Islet precursor cell (in vitro differentiated cells): ENCODE data around the gene HSPH1.

Experiments used
- DNase-seq: peaks from one replicate; pipeline ENCODE4 v3.0.0-alpha.2; 2018

The HSPH1 gene

DNA sequence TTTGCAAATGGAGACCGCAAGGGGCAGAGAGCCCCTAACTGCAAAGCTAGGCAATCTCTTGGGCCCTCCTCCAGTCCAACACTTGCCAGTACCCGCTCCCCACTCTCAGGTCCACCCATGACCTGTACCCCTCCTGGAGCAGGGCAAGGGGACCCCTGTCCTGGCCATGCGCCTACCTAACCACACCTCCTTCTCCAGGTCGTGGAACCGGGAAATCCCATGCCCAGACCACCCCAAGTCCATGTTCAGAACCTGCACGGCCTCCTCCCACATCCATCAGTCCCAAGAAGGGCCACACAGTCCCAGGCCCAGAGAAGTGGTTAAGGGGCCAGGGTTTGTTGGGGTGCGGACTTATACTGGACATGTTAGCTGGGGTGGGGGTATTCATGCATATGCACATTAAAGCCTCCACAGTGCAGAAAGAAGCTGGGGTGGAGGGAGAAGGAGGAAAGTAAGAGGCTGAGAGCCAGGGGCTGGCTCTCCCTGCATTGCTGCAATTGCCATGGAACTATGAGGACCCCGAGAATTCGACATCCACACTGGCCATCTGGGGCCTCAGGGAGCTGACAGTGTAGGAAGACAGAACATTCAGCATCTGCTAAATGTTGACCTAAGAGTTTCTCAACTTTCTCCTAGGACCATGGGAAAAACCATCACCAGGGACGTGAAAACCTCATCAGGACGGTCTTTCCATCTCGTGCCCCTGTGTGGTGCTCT, 39.0 kb downstream of the HSPH1 start:
- DNase-seq = peak; percentile 31

DNA sequence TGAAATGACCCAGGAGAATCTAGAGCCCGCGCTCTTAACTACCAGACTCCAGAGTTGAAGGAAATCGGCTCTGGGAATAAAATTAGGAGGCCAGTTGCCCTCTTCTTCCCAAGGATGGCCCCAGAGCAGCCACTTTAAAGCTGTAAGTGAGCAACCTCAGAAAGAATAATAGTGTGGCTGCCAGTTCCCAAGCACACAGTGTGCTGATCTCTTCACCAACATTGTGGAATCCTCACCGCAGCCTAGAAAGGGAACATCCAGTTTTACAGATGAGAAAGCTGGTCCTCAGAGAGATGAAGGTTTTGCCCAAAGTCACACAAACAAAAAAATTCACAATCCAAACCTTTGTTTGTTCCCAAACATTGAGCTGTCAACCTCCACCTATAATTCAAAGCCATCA, 39.6 kb downstream of the HSPH1 start:
- DNase-seq = no peak

DNA sequence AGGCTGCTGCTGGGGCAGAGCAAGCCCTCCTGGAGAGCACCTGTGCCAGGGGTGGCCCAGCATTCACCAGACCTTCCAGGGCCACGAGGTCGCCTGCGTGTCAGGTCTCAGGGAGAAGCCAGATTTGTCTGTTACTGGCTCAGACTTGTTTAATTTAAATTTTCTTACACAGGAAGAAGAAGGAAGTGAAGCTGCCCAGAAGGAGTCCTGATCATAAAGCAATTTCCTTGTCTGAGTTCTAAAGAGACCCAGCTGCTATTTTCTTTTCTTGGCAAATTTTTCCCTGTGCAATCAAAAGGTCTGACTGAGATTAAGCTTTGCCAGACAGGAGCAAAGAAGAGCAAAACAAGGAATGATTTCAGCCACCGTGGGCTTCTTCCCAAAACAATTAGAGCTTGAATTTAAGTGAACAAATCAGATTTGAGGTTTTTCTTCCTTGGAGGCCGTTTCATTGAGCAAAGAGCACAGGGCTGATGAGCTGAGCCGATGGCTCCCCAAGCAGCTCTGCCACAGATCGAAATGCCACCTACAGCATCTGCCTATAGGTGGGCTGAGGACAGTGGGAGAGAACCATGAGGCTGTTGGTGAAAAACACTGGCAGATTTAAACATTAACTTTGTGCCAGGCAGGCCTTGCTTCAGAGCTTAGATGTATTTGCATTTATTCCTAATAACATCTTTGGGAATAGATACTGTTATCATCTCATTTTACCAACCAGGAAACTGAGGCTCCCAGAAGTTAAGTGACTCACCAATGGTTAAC, 40.1 kb downstream of the HSPH1 start:
- DNase-seq = no peak

DNA sequence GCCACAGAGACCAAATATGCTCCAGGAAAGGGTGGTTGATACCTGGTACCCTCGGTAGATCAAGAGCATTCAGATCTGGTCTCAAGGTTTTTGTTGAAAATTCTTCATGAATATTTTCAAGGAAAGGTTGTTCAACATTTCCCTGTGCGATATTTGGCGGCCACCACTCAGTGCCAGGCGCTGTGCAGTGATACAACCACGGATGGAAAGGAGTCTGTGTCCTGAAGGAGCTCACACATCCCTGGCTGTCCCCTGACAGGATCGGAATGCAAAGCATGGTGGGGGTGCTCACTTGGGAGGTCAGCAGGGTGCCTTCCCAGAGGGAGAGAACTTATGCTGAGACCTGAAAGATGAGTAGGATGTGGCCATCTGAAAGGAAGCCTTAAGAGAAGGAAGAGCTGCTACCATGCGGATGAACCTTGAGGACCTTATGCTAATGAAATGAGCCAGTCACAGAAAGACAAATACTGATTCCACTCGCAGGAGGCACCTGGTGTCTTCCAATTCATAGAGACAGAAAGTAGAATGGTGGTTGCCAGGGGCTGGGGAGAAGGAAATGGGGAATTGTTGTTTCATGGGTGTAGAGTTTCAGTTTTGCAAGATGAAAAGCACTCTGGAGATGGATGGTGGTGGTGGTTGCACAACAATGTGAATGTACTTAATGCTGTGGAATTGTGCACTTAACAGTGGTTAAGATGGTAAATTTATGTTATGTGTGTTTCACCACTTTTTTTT, 41.6 kb downstream of the HSPH1 start:
- DNase-seq = peak; percentile 44

DNA sequence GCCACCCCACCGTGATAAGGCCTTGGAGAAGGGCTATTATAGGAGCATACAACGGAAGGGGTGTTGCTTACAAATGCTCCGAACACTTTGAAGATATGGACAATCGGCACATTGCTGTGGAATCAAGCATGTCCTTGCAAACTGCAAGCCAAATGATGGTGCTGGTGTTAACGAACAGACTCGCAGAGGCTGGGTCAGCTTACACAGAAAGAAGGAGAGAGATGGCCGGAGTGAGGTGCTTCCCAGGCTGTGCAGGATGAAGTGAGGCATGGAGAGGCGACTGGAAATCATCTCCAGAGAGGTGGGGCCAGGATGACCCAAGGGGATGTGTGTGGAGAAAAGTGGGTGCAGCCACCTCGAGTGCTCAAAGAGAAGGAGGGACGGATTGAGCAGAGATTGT, 42.2 kb downstream of the HSPH1 start:
- no peak for DNase-seq

DNA sequence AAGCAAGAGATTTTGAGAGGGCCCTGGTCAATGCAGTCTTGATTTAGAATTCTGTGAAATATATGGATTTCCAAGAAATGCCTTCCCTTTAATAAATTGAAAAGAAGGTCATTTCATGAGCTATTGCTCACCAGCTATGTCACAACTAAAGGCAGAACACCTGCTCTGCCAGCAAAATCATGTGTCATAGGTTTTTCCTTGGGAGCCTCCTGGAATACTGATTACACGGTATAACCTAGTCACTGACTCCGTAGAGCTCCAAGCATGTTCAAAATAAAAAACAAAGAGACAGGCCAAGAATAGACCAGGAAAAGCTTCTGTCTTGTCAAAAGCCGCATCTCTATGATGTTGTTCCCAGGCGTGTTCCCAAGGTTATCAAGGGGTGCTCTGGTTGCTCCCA, 45.5 kb downstream of the HSPH1 start:
- DNase-seq = no peak

DNA sequence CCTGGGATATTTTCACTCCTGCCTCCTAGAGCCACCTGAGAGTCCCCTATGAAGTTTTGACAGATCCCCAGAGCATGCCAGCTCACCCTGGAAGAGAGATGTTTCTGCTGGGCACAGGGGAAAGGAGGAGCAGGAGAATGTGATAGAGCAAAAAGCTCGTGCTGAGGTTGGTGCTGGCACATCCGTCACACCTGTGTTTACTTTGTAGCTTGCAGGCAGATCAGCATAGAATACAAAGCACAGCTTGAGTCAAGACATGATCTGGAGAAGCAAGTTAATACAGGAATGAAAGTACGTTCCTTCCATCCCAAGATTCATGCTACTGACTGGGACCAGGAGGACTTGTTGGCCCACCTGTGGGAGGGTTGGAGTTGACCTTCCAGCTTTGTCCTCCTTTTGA, 46.1 kb downstream of the HSPH1 start:
- peak; percentile 42 for DNase-seq

DNA sequence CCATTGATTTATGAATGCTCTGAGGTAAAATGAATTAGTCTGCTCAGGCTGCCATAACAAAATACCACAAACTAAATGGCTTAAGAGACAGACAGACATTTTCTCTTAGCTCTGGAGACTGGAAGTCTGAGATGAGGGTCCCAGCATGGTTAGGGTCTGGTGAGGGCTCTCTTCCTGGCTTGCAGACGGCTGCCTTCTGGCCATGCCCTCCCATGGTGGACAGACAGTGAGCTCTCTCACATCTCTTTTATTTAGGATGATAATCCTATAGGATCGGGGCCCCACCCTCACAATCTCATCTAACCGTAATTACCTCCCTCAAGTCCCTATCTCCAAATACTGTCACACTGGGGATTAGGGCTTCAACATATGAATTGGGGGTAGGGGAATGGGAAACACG, 47.1 kb downstream of the HSPH1 start:
- no peak for DNase-seq

DNA sequence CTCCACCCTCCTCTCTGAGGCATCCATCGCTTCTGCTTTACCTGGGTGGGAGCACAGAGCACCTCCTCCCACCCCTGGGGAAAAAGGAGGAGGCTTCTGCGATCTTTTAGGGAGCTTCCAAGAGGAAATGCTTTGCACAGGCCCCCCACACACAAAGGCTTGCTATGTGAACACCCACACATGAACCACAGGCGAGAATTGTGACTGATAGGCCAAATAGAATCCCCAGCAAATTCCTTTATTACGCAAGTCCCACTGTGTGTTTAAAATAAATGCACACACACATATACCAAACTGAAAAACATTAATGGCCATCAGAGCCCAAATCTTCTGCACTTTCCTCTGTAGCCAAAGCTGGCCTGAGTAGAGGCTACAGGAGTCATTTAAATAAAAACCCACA, 50.6 kb downstream of the HSPH1 start:
- peak; percentile 19 for DNase-seq

DNA sequence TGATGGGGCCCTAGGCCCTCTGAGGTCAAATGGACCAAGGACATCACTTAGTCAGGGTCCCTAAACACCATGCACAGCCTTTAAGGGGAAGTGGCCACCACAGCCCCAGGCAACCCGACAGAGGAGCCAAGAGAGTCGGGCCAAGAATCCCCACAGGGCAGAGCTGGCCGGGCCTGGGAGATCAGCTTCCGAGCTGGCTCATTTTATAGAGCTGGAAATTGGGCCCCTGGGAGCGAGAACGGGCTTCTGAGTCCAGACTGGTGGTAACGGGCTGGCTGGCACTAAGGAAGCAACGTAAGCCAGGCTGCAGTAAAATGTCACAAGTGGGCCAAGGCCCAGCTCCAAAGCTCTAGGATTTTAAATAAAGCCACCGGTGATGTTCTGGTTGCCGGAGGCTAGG, 51.1 kb downstream of the HSPH1 start:
- peak; percentile 17 for DNase-seq

DNA sequence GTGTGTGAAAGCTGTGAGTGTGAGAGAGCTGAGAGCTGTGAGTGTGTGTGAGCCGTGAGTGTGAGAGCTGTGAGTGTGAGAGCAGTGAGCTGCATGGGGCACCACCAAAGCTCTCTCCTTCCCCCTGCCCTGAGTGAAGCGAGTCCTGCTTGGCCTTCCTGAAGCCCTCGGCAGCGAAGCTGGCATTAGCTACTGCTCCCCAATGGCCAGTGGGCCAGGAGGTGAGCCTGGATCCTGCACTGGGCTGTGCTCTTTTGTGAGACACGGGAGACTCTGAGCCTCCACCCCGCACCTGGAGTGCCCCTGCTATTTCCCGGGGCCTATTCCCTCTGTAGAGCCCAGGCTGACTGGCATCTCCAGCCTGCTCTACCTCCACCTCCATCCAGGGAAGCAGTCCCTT, 51.5 kb downstream of the HSPH1 start:
- no peak for DNase-seq

DNA sequence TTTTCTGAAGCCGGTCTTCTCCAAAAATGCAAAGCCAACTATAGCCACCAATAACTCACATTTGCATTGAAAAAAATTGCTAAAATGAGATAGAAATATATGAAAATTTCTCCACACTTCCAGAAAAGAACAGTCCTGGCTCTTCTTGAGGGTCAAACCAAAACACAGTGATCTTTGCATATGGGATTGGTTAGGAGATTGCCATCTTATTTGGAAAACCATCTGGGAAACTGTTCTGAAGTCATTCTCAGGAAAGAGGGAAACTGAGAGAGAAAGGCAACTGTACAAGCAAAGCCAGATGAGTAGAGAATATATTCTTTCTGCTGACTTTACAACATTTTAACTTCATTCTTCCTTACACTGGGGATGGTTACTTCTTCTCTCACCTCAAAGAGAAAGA, 54.6 kb downstream of the HSPH1 start:
- DNase-seq = no peak

DNA sequence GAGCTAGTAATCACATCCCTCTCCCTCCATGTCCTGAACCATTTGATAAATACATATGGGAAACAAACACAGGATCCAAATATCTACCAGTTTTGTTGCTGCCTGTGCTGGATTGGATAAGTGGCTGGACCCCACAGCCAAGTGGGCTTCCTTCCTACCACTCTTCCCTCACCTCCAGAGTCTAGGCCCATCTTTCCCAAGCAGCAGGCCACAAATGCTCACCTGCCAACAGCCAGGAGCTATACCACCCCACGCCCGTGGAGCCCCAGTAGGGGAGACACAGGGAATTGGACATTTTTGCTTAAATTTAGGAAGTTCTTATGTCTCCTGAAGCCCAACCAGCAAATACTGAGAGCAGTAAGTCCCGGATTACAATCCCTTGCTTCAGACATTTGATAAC, 55.8 kb downstream of the HSPH1 start:
- DNase-seq = peak; percentile 23

DNA sequence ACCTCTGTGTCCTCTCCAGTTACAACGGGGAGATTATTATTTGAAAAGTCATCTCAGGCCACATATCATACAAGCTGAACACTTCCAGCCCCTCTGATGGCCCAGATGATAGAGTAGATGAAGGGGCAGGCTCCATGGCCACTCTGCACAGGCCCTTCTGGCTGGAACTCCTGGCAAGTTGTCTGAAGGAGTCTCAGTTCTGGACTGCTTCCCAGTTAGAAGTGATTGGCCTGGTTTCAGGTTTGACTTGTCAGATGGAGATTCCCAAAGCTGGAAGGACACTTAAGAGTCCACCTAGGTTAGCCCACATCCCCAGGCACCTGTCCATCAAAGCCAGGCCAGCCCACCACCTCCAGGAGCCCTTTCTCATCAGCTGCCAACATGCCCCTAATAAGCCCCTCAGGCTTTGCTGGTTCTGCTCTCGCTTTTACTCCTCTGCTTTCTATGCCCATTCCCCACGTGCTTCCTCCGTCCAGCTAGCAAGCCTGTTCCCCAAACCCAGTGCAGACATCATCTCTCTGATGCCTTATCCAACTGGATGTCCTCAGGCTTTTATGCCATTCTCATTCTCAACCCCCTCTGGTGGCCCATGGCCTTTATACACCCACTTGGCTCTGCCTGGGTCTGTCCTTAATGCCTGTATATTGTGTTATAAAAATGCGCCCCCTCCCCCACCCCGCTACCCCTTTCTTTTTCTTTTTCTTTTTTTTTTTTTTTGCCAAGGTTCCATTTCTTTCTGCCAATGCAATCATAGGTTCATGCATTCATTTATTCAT, 56.5 kb downstream of the HSPH1 start:
- peak; percentile 47 for DNase-seq

DNA sequence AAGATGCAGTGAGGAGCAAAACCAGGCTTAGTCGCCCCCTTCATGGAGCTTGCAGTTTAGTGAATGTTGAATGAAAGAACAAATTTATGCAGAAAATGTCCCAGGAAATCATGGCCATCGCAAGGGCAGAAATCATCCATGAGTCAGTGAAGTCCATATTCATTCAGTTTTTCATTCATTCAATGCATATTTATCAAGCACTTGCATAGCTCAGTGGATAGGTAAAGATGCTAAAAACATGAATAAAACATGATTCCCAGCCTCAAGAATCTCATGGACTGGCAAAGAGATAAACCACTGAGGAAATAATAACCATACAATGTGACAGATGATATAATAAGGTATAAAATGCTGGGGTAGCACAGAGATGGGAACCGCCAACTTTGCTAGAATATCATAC, 58.8 kb downstream of the HSPH1 start:
- DNase-seq = peak; percentile 11

DNA sequence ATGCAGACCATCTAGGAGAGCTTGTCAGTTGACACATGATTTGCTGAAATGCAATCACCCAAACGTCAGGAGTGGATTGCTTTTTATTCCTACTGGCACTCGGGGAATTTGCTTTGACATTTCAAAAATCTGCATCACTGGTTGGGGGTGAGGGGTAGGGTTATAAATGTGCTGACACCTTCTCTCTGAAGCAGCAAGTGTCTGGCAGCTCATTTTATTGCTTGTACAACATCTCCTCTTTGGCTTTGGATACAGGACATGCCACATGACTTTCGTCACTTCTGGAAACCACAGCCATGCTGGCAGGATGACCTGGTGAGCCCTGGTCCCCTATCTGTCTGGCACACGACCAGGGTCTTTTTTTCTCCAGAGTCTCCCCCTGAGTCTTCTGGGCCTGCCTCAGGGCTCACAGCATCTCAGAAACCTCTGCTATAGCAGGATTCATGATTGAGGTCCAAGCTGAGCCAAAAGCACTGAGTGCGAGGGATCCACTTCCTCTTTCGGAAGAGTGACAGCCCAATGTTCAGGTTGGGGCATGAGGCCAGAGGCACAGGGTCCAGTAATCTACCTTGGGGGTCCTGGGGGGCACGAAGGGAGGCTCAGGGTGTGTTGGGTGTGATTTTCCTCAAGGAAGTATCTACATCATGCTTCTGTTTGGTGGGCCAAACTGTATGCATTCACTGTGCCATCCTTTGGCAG, 60.1 kb downstream of the HSPH1 start:
- peak; percentile 55 for DNase-seq

DNA sequence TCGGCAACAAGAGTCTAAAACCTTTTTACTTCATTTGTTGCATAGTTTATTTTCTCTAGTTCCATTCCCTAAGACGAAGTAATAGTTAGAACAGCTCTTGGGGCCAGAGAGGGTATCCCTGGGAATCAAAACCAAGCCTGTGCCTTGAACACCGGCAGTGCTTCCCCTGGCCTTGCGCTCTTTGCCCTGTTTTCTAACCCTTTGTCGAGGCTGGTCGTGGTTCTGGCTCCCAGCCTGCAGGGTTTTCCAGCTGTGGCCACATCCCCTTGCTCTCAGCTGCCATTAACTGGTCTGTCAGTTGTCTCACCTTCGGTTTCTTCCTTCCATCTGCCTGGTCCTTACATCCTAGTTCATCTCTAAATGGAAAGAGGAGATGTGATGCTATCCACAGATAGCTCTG, 61.0 kb downstream of the HSPH1 start:
- peak; percentile 52 for DNase-seq

DNA sequence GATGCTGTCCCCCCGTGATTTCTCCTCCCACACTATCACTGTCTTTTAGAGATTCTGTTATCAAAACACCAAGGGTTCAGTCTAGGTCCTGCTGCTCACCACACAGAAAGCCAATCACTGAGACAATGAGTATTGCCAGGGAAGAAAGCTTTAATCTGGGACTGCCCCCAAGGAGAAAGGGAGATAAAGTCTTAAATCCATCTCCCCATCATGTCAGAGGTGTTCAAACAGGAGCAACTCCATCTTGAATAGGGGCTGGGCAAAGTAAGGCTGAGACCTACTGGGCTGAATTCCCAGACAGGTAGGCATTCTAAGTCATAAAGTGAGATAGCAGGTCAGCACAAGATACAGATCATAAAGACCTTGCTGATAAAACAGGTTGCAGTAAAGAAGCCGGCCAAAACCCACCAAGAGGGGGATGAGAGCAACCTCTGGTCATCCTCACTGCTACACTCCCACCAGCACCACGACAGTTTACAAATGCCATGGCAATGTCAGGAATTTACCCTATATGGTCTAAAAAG, 63.7 kb downstream of the HSPH1 start:
- peak; percentile 37 for DNase-seq

DNA sequence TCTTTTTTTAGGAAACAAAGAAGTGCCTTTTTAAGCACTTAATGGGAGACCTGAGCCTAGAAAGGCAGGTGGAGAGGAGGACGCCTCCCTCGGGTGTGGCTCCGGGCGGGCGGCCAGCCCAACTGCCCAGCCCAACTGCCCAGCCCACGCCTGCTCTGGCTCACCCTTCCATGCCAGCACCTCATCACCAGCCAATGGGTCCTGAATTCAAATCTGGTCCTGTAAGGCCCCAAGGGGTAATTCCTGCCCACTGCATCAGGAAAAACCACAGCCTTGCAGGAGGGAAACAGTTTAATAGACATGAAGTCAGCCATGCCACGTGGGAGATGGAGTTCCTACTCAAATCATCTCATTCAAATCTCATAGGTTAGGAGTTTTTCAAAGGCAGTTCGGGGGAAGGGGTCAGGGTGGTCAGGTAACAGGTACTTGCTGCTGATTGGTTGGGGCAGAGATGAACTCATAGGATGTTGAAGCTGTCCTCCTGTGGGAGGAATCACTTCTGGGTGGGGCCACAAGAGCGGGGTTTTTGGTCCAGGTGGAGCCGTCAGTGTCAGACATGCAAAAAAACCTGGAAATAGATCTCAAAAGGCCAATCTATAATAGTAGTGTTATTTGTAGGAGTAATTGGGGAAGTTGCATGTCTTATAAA, 64.9 kb downstream of the HSPH1 start:
- DNase-seq = peak; percentile 46

DNA sequence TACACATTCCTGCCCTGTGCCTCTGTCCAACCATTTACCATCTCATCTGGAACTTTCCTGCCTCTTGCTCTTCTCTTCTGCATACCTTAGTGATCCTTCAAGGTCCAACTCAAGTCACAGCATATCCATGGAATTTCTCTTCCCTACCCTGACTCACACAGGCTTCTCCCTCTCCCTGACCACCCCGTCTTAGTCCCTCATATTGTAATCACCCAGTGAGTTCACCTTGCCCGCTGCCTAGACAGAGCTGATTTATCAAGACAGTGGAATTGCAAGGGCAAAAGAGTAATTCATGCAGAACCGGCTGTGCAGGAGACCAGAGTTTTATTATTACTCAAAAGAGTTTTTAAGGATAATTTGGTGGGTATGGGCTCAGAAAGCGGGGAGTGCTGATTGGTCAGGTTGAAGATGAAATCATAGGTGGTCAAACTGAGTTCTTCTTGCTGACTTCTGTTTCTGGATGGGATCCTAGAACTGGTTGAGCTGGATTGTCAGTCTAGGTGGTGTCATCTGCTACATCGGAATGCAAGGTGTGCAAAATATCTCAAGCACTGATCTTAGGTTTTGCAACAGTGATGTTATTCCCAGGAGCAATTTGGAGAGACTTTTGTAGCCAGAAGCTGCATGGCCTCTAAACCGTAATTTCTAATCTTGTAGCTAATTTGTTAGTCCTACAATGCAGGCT, 67.2 kb downstream of the HSPH1 start:
- DNase-seq = peak; percentile 79
